Measurements from ENCODE around the gene ITPRIP.

- TF ChIP-seq, protein P1, sequence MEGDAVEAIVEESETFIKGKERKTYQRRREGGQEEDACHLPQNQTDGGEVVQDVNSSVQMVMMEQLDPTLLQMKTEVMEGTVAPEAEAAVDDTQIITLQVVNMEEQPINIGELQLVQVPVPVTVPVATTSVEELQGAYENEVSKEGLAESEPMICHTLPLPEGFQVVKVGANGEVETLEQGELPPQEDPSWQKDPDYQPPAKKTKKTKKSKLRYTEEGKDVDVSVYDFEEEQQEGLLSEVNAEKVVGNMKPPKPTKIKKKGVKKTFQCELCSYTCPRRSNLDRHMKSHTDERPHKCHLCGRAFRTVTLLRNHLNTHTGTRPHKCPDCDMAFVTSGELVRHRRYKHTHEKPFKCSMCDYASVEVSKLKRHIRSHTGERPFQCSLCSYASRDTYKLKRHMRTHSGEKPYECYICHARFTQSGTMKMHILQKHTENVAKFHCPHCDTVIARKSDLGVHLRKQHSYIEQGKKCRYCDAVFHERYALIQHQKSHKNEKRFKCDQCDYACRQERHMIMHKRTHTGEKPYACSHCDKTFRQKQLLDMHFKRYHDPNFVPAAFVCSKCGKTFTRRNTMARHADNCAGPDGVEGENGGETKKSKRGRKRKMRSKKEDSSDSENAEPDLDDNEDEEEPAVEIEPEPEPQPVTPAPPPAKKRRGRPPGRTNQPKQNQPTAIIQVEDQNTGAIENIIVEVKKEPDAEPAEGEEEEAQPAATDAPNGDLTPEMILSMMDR (tag by site-specific recombination; IDR thresholded peaks at IDR 0.05): no peak
- TF ChIP-seq ATF2 (tag by site-specific recombination; IDR thresholded peaks at IDR 0.05; ENCODE audit: low read depth) (peak; percentile 82), ZNF184 (tag by site-specific recombination; IDR thresholded peaks at IDR 0.05) (no peak)
- TF ChIP-seq, protein P2, sequence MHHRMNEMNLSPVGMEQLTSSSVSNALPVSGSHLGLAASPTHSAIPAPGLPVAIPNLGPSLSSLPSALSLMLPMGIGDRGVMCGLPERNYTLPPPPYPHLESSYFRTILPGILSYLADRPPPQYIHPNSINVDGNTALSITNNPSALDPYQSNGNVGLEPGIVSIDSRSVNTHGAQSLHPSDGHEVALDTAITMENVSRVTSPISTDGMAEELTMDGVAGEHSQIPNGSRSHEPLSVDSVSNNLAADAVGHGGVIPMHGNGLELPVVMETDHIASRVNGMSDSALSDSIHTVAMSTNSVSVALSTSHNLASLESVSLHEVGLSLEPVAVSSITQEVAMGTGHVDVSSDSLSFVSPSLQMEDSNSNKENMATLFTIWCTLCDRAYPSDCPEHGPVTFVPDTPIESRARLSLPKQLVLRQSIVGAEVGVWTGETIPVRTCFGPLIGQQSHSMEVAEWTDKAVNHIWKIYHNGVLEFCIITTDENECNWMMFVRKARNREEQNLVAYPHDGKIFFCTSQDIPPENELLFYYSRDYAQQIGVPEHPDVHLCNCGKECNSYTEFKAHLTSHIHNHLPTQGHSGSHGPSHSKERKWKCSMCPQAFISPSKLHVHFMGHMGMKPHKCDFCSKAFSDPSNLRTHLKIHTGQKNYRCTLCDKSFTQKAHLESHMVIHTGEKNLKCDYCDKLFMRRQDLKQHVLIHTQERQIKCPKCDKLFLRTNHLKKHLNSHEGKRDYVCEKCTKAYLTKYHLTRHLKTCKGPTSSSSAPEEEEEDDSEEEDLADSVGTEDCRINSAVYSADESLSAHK (tag by site-specific recombination; IDR thresholded peaks at IDR 0.05): no peak
Measured at GRCh38 chr10:104333032-104333727, 5.1 kb downstream of the ITPRIP start.
